Activated T-helper 17 cell treated with anti-CD3 and anti-CD28 coated beads, Interleukin-2, amount 50 U/mL, for 72 hours (primary cell): ENCODE measurements around the gene AFF1. TPM values are rescaled to one million over a fixed set of nuclear protein-coding genes. Genes with fewer than 3 reads are reported as not detected.
A peak's percentile ranks its signal among the peaks of the same experiment; 100 is the strongest.

Source experiments
- ATAC-seq: fragments of 150-1000 bp; cut with Tn5 transposase; replicated peaks from 2 replicates; pipeline ENCODE4 v1.10.0; 2021; ENCODE audit warnings: mild to moderate bottlenecking, moderate library complexity
- H3K27ac Mint-ChIP-seq: one replicate; pipeline ENCODE4 v1.8.0; 2022; ENCODE audit warnings: mixed read lengths
- H3K27me3 Mint-ChIP-seq: one replicate; pipeline ENCODE4 v1.8.0; 2022; ENCODE audit warnings: mixed read lengths
- H3K36me3 Mint-ChIP-seq: one replicate; pipeline ENCODE4 v1.8.0; 2022; ENCODE audit warnings: low read depth, mild to moderate bottlenecking, mixed read lengths
- H3K4me1 Mint-ChIP-seq: one replicate; pipeline ENCODE4 v1.8.0; 2022; ENCODE audit warnings: mixed read lengths
- H3K4me3 Mint-ChIP-seq: one replicate; pipeline ENCODE4 v1.8.0; 2022; ENCODE audit warnings: mild to moderate bottlenecking, mixed read lengths
- H3K9me3 Mint-ChIP-seq: one replicate; pipeline ENCODE4 v1.8.0; 2022; ENCODE audit warnings: mixed read lengths
- total RNA-seq, 2 donors: library from RNA; stranded (reverse); gene quantifications; one replicate each; pipeline ENCODE4 v1.2.3, GENCODE V29; 2022

The AFF1 gene
- total RNA-seq, 2 donors from 2014 or later = 64.2 to 80.5 TPM

- Mint-ChIP-seq H3K4me3 (no peak overlapping the region), H3K4me1 (peaks cover 59% of the 10 kb centered on the region), H3K27ac (peak overlapping the region; percentile 7), H3K27me3 (no peaks in the 10 kb centered on the region), H3K36me3 (peaks cover 57% of the 10 kb centered on the region), H3K9me3 (no peaks in the 10 kb centered on the region)
- ATAC-seq = no peak
Observed at GRCh38 chr4:87100168-87100567, 165.4 kb downstream of the AFF1 start.

GRCh38 chr4:87101543-87102199 lies 166.9 kb downstream of the AFF1 start:
- ATAC-seq = no peak
- peaks cover 63% of the 10 kb centered on the region for H3K4me1 Mint-ChIP-seq
- H3K27ac Mint-ChIP-seq = peak overlapping the region; percentile 95

GRCh38 chr4:87103086-87103485 lies 168.3 kb downstream of the AFF1 start:
- peaks cover 64% of the 10 kb centered on the region for H3K36me3 Mint-ChIP-seq
- peak overlapping the region; percentile 70 for H3K4me3 Mint-ChIP-seq
- peak overlapping the region; percentile 95 for H3K27ac Mint-ChIP-seq
- peak; percentile 18 for ATAC-seq
- H3K4me1 Mint-ChIP-seq = peaks cover 64% of the 10 kb centered on the region
- no peaks in the 10 kb centered on the region for H3K9me3 Mint-ChIP-seq
- H3K27me3 Mint-ChIP-seq = no peaks in the 10 kb centered on the region

More at GRCh38 chr4:87101543-87102199, 166.9 kb downstream of the AFF1 start:
- no peaks in the 10 kb centered on the region for H3K9me3 Mint-ChIP-seq
- H3K4me3 Mint-ChIP-seq = no peak overlapping the region
- no peaks in the 10 kb centered on the region for H3K27me3 Mint-ChIP-seq
- peaks cover 56% of the 10 kb centered on the region for H3K36me3 Mint-ChIP-seq

GRCh38 chr4:87103691-87104187 lies 168.9 kb downstream of the AFF1 start:
- Mint-ChIP-seq H3K27me3 (no peaks in the 10 kb centered on the region), H3K27ac (peak overlapping the region; percentile 95), H3K4me3 (peak overlapping the region; percentile 70), H3K4me1 (peaks cover 61% of the 10 kb centered on the region), H3K36me3 (peaks cover 66% of the 10 kb centered on the region), H3K9me3 (no peaks in the 10 kb centered on the region)
- ATAC-seq = peak; percentile 76

GRCh38 chr4:87105101-87105845 lies 170.5 kb downstream of the AFF1 start:
- Mint-ChIP-seq H3K27ac (peak overlapping the region; percentile 95), H3K4me3 (peak overlapping the region; percentile 70), H3K4me1 (peaks cover 56% of the 10 kb centered on the region), H3K9me3 (no peaks in the 10 kb centered on the region), H3K27me3 (no peaks in the 10 kb centered on the region), H3K36me3 (peaks cover 70% of the 10 kb centered on the region)
- no peak for ATAC-seq

GRCh38 chr4:87108142-87108546 lies 173.3 kb downstream of the AFF1 start:
- H3K27me3 Mint-ChIP-seq = no peaks in the 10 kb centered on the region
- H3K4me1 Mint-ChIP-seq = peaks cover 42% of the 10 kb centered on the region
- peak; percentile 86 for ATAC-seq
- H3K4me3 Mint-ChIP-seq = peak overlapping the region; percentile 36
- H3K9me3 Mint-ChIP-seq = no peaks in the 10 kb centered on the region
- peak overlapping the region; percentile 11 for H3K27ac Mint-ChIP-seq
- H3K36me3 Mint-ChIP-seq = peaks cover 74% of the 10 kb centered on the region

GRCh38 chr4:87109121-87109520 lies 174.3 kb downstream of the AFF1 start:
- no peak for ATAC-seq
- H3K27ac Mint-ChIP-seq = no peak overlapping the region

GRCh38 chr4:87109945-87110344 lies 175.1 kb downstream of the AFF1 start:
- no peak for ATAC-seq
- no peaks in the 10 kb centered on the region for H3K27me3 Mint-ChIP-seq
- H3K9me3 Mint-ChIP-seq = no peaks in the 10 kb centered on the region
- H3K4me1 Mint-ChIP-seq = peaks cover 35% of the 10 kb centered on the region
- H3K27ac Mint-ChIP-seq = no peak overlapping the region
- peaks cover 87% of the 10 kb centered on the region for H3K36me3 Mint-ChIP-seq
- H3K4me3 Mint-ChIP-seq = no peak overlapping the region

More at GRCh38 chr4:87109121-87109520, 174.3 kb downstream of the AFF1 start:
- Mint-ChIP-seq H3K27me3 (no peaks in the 10 kb centered on the region), H3K4me1 (peaks cover 36% of the 10 kb centered on the region), H3K9me3 (no peaks in the 10 kb centered on the region), H3K4me3 (no peak overlapping the region), H3K36me3 (peaks cover 79% of the 10 kb centered on the region)

GRCh38 chr4:87112063-87112462 lies 177.3 kb downstream of the AFF1 start:
- H3K36me3 Mint-ChIP-seq = peaks cover 93% of the 10 kb centered on the region
- H3K27ac Mint-ChIP-seq = no peak overlapping the region
- no peaks in the 10 kb centered on the region for H3K27me3 Mint-ChIP-seq
- H3K4me3 Mint-ChIP-seq = no peak overlapping the region
- ATAC-seq = no peak
- no peaks in the 10 kb centered on the region for H3K9me3 Mint-ChIP-seq
- peaks cover 20% of the 10 kb centered on the region for H3K4me1 Mint-ChIP-seq

GRCh38 chr4:87114245-87115062 lies 179.6 kb downstream of the AFF1 start:
- no peak overlapping the region for H3K4me3 Mint-ChIP-seq
- no peak for ATAC-seq
- no peak overlapping the region for H3K27ac Mint-ChIP-seq
- H3K27me3 Mint-ChIP-seq = no peaks in the 10 kb centered on the region
- H3K4me1 Mint-ChIP-seq = peaks cover 4% of the 10 kb centered on the region
- H3K36me3 Mint-ChIP-seq = peaks cover 92% of the 10 kb centered on the region
- H3K9me3 Mint-ChIP-seq = no peaks in the 10 kb centered on the region

GRCh38 chr4:87116231-87116630 lies 181.4 kb downstream of the AFF1 start:
- peaks cover 96% of the 10 kb centered on the region for H3K36me3 Mint-ChIP-seq
- no peak for ATAC-seq
- H3K4me3 Mint-ChIP-seq = no peak overlapping the region
- H3K4me1 Mint-ChIP-seq = peaks cover 16% of the 10 kb centered on the region
- no peaks in the 10 kb centered on the region for H3K27me3 Mint-ChIP-seq
- no peak overlapping the region for H3K27ac Mint-ChIP-seq
- H3K9me3 Mint-ChIP-seq = no peaks in the 10 kb centered on the region

GRCh38 chr4:87117051-87117731 lies 182.4 kb downstream of the AFF1 start:
- Mint-ChIP-seq H3K4me3 (no peak overlapping the region), H3K36me3 (peaks cover 96% of the 10 kb centered on the region), H3K4me1 (peaks cover 13% of the 10 kb centered on the region), H3K9me3 (no peaks in the 10 kb centered on the region), H3K27me3 (no peaks in the 10 kb centered on the region), H3K27ac (peak overlapping the region; percentile 2)
- ATAC-seq = no peak

- no peak for ATAC-seq
- no peaks in the 10 kb centered on the region for H3K27me3 Mint-ChIP-seq
- no peaks in the 10 kb centered on the region for H3K9me3 Mint-ChIP-seq
- no peak overlapping the region for H3K4me3 Mint-ChIP-seq
- H3K27ac Mint-ChIP-seq = no peak overlapping the region
- peaks cover 96% of the 10 kb centered on the region for H3K36me3 Mint-ChIP-seq
- H3K4me1 Mint-ChIP-seq = peaks cover 13% of the 10 kb centered on the region
Observed at GRCh38 chr4:87117732-87118075, 182.9 kb downstream of the AFF1 start.

- ATAC-seq = no peak
- no peaks in the 10 kb centered on the region for H3K27me3 Mint-ChIP-seq
- peaks cover 13% of the 10 kb centered on the region for H3K4me1 Mint-ChIP-seq
- H3K27ac Mint-ChIP-seq = peak overlapping the region; percentile 70
- H3K36me3 Mint-ChIP-seq = peaks cover 92% of the 10 kb centered on the region
- no peak overlapping the region for H3K4me3 Mint-ChIP-seq
- no peaks in the 10 kb centered on the region for H3K9me3 Mint-ChIP-seq
Observed at GRCh38 chr4:87118421-87118820, 183.6 kb downstream of the AFF1 start.
